ENCODE data around the gene ECD.

ECD gene

DNA sequence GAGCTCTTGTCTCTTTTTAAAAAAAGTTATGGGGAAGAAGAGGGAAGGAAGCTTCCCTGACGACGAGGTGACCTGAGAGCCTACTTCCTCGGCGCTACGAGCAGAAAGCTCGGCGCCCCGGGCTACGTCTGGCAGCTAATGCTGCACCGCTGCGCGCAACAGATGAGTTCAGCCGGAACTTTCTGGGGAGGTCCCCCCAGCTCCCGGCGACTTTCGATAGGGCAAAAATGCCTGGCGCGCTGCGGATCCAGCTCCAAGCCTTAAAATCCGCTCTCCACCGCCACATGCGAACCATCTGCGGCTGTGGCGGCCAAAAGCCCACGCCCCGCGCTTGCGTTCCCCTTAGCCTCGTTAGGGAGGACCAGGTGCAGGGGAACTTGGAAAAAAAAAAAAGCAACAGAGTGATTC is 71.8 kb downstream of the ECD start:
- peak; percentile 75 for DNase-seq

DNA sequence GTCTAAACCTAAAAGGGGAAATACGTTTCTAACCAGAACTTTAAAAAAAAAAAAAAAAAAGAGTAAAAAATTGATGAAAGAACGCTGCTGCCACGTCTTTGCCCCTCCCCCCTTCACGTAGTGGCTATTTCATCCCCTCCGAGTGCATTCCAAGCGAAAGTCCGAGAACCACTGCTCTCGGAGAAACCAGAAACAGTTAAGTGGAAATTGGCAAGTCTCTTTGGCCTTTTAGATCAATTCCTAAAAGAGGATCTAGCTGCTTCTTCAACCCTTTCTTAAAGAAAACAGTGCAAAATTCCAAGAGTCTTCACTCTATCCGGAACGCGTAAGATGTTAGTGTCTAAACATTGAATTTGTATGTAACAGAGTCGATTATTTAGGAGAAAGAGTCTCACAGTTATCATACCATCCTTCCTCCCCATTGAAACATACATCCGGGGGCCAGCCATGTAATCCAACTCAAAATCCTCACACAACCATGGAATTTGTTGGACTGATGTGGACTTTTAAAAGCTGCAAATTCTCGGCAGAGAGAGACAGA is 72.3 kb downstream of the ECD start:
- DNase-seq = peak; percentile 61

DNA sequence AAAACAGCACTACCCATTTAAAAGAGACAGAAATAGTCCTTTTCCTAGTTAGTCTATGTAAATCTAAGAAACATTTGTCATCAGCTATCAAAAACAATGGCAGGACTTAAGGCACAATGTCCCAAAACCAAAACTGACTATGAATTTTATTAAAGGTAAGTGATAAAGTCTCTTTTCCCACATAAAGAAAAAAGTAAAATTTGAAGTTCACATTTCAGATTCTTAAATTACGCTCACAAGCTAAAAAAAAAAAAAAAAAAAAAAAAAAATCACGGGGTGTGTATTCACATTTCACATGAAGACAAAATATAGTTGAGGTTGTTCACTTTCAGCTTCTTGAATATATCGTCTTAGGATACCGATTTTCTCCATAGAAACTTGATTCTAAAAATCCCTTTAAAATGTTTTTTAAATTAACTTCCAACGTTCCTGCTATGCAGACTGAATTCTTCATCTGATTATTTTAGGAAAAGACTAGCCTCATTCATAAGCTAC is 72.8 kb downstream of the ECD start:
- no peak for DNase-seq

DNA sequence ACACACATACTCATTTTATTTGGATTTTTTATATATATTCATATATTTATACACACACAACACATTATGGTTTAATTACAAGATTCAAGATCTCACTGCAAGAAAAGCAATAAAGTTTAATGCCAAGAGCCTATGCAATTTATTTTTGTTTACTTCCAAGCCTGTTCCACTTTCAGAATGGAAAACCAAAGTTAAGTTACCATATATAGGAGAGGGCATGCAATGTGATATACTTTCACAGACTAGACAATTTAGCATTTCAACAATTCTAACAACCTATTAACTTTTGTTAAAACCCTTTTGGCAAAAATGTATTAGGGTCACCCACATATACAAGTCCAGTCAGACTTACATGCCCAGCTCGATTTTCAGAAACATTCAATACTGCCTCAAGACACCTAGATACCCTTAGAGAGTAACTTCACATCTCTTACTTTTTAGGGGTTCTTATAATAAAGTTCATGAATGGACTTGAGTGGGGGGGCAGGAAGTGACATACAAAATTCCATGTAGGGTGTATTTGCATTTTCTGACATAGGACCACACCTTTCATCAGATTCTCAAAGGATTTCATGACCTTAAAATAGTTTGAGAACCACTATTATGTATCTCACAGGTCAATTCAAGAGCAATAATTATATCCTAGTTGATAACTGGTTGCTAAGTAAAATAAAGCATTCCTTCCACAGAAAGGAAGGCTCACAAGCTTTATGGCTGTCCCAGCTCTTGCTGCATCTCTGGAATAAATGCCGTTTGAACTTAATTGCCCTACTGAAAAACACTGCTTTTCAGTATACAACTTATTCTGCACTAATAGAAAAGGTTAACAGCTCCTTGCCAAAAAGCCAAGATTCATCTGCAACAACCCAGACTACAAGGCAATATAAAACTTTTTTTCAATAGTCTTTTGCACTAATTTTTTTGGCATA is 73.6 kb downstream of the ECD start:
- no peak for DNase-seq

DNA sequence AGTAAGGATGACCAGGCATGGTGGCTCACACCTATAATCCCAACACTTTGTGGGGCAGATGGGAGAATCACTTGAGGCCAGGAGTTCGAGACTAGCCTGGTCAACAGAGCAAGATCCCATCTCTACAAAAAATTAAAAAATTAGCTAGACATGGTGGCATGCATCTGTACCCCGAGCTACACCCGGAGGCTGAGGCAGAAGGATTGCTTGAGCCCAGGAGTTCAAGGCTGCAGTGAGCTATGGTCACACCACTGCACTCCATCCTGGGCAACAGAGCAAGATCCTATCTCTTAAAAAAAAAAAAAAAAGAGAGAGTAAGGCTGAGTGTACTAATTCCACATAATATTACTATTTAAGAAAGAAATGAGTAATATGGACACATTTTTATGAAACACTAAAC is 75.0 kb downstream of the ECD start:
- DNase-seq = no peak

DNA sequence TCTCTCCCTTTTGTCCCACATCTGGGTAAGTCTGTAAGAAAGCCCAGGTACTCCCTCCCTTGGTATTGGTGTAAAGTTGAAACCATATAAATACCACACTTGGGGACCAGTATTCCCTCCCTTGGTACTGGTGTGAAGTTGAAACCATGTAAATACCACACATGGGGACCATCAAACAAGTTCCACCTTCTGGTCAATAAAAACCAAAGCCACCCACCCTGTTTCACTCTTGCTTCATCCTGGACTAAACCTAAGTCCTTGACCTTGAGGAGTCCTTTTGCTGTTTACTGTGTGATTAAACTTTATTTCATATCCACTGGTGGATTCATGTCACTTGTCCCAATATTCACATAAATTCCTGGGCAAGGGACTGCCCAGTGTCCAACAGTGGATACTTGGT is 79.5 kb downstream of the ECD start:
- no peak for DNase-seq

DNA sequence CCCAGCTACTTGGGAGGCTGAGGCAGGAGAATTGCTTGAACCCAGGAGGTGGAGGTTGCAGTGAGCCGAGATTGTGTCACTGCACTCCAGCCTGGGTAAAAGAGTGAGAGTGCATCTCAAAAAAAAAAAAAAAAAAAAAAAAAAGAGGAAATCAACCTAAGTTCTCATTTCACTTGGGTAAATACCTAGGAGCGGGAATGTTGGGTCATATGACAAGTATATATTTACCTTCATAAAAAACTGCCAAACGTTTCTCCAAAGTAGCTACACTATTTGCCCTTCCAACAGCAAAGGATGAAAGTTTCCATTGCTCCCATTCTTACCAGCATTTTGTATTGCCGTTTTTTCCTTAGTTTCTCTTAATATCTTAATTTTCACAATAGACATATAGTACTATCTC is 81.0 kb downstream of the ECD start:
- no peak for DNase-seq

DNA sequence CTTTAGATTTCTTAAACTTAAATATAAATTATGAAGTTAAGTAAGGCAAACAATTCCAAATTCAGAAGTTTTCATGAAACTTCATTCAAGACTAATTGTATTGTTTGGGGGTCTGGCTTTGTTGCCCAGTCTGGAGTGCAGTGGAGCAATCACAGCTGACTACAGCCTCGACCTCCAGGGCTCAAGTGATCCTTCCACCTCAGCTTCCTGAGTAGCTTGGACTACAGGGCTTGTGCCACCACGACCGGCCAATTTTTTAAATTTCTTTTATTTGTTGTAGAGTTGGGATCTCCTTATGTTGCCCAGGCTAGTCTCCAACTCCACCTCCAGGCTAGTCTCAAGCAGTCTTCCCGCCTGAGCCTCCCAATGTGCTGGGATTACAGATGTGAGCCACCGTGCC is 83.6 kb downstream of the ECD start:
- no peak for DNase-seq

All from CD4-positive, alpha-beta T cell treated with Interleukin-17A for 1 hour (primary cell).